ENCODE measurements around the gene FER. TPM values are rescaled to one million over a fixed set of nuclear protein-coding genes. Genes with fewer than 3 reads are reported as not detected.

The FER gene
- total and polyA plus RNA-seq, 2 experiments from 2014 or later, result 10.6 to 29.4 TPM

DNA sequence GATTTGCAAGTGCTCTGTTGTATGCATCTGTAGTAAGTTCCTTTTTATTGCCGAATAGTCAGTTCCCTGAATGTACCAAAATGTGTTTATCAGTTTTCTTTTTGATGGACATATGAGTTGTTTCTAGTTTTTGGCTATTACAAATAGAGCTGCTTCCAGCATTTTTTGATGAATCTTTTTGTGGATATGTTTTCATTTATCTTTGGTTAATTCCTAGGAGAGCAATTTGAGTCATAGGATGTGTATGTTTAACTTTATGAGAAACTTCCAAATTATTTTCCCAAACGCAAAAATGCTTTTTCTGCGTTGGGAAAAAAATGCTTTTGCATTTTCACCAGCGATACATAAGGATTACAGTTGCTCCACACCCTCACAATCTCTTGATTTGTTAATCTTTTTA is 287.7 kb downstream of the FER start:
- Histone ChIP-seq H3K36me3 (replicated peaks; ENCODE audit: insufficient read depth, low read depth) (no peaks in the 10 kb centered on the region), H3K4me3 (no peak overlapping the region), H4K20me1 (ENCODE audit: insufficient read depth, poor library complexity, severe bottlenecking) (no peaks in the 10 kb centered on the region), H3K4me1 (ENCODE audit: insufficient read depth) (no peaks in the 10 kb centered on the region), H3K9me3 (ENCODE audit: low read depth) (no peaks in the 10 kb centered on the region), H2AFZ (no peak overlapping the region), H3K27ac (no peak overlapping the region), H3K9me2 (replicated peaks; ENCODE audit: insufficient read depth) (no peaks in the 10 kb centered on the region), H3K4me2 (no peak overlapping the region), H3K27me3 (no peaks in the 10 kb centered on the region), H3K79me2 (no peaks in the 10 kb centered on the region)
- DNase-seq (ENCODE audit: low spot score), result no peak
- whole genome bisulfite sequencing (ENCODE audit: low lambda C conversion rate, missing lambda C conversion rate), result 84% methylated on average over 4 of the region's 4 CpGs
- TF ChIP-seq, protein P1, sequence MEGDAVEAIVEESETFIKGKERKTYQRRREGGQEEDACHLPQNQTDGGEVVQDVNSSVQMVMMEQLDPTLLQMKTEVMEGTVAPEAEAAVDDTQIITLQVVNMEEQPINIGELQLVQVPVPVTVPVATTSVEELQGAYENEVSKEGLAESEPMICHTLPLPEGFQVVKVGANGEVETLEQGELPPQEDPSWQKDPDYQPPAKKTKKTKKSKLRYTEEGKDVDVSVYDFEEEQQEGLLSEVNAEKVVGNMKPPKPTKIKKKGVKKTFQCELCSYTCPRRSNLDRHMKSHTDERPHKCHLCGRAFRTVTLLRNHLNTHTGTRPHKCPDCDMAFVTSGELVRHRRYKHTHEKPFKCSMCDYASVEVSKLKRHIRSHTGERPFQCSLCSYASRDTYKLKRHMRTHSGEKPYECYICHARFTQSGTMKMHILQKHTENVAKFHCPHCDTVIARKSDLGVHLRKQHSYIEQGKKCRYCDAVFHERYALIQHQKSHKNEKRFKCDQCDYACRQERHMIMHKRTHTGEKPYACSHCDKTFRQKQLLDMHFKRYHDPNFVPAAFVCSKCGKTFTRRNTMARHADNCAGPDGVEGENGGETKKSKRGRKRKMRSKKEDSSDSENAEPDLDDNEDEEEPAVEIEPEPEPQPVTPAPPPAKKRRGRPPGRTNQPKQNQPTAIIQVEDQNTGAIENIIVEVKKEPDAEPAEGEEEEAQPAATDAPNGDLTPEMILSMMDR (IDR thresholded peaks at IDR 0.05; ENCODE audit: poor library complexity), result no peak
- TF ChIP-seq EZH2phosphoT487 (IDR thresholded peaks at IDR 0.05; ENCODE audit: low read depth, severe bottlenecking, unreplicated experiment) (no peak), EZH2 (IDR thresholded peaks at IDR 0.05; ENCODE audit: borderline replicate concordance) (no peak)

DNA sequence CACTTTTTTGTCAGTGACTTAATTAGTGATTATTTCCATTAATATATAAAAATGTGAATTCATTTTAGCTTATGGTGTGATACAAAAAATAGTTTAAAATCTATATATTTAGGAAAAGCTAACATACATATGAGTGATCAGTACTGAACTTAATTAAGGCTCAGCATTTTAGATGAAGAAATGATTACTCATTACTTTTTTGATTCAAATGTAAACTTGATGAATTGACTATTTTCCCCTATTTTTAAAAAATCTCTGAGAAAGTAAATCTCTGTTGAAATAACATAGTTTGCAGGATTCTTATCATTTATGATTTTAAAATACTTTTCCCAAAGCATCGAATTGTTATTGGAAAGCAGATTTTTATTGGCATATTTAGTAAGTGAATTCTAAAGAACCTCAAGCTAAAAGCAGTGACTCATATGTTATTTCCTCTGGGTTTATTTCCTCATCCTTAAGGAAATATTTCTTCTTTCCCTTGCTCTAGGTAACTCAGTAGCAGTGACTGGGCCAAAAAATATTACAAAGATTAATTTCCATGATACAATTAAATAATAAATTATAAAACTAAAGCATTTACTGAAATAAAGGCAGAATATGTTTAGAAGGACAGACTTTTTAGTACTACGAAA is 290.6 kb downstream of the FER start:
- 96% methylated on average over 2 of the region's 2 CpGs for WGBS (ENCODE audit: low lambda C conversion rate, missing lambda C conversion rate)
- Histone ChIP-seq H3K27ac (no peak overlapping the region), H3K4me1 (ENCODE audit: insufficient read depth) (no peaks in the 10 kb centered on the region), H3K27me3 (no peaks in the 10 kb centered on the region), H2AFZ (no peak overlapping the region), H3K9me3 (ENCODE audit: low read depth) (no peaks in the 10 kb centered on the region), H3K79me2 (no peaks in the 10 kb centered on the region), H3K9me2 (replicated peaks; ENCODE audit: insufficient read depth) (no peaks in the 10 kb centered on the region), H3K4me2 (no peak overlapping the region), H4K20me1 (ENCODE audit: insufficient read depth, poor library complexity, severe bottlenecking) (no peaks in the 10 kb centered on the region), H3K36me3 (replicated peaks; ENCODE audit: insufficient read depth, low read depth) (no peaks in the 10 kb centered on the region), H3K4me3 (no peak overlapping the region)
- no peak for DNase-seq (ENCODE audit: low spot score)
- TF ChIP-seq EZH2phosphoT487 (IDR thresholded peaks at IDR 0.05; ENCODE audit: low read depth, severe bottlenecking, unreplicated experiment), result no peak
- TF ChIP-seq EZH2 (IDR thresholded peaks at IDR 0.05; ENCODE audit: borderline replicate concordance), result no peak
- TF ChIP-seq, protein P1 (IDR thresholded peaks at IDR 0.05; ENCODE audit: poor library complexity), result no peak

DNA sequence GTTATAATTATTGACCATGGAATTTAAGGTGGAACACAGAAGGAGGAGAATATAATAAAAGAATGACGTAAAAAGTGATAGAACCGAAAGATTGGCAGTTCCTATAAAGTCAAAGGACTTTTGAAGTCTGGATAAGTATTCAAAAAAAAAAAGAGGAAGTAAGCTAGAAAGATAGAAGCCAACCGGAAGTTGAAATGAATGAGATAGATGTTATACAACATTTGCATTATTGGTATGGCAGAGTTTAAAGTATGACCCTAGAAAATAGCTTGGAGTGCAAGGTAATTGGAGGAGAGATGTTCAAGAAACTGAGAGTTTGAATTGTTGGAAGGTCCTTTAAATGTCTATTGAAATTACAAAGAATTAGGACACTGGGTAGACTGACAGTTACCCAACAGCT is 293.6 kb downstream of the FER start:
- 94% methylated on average over 3 of the region's 3 CpGs for WGBS (ENCODE audit: low lambda C conversion rate, missing lambda C conversion rate)
- no peak for TF ChIP-seq EZH2phosphoT487 (IDR thresholded peaks at IDR 0.05; ENCODE audit: low read depth, severe bottlenecking, unreplicated experiment)
- no peak for TF ChIP-seq EZH2 (IDR thresholded peaks at IDR 0.05; ENCODE audit: borderline replicate concordance)
- TF ChIP-seq, protein P1 (IDR thresholded peaks at IDR 0.05; ENCODE audit: poor library complexity), result no peak
- no peak overlapping the region for H3K4me3 ChIP-seq
- no peaks in the 10 kb centered on the region for H3K27me3 ChIP-seq
- no peak overlapping the region for H3K27ac ChIP-seq
- no peaks in the 10 kb centered on the region for H3K9me3 ChIP-seq (ENCODE audit: low read depth)
- DNase-seq (ENCODE audit: low spot score), result no peak
- H2AFZ ChIP-seq, result no peak overlapping the region
- no peaks in the 10 kb centered on the region for H4K20me1 ChIP-seq (ENCODE audit: insufficient read depth, poor library complexity, severe bottlenecking)
- H3K36me3 ChIP-seq (replicated peaks; ENCODE audit: insufficient read depth, low read depth), result no peaks in the 10 kb centered on the region
- H3K4me2 ChIP-seq, result no peak overlapping the region
- no peaks in the 10 kb centered on the region for H3K9me2 ChIP-seq (replicated peaks; ENCODE audit: insufficient read depth)
- H3K4me1 ChIP-seq (ENCODE audit: insufficient read depth), result peaks cover 4% of the 10 kb centered on the region
- no peaks in the 10 kb centered on the region for H3K79me2 ChIP-seq
